ENCODE data around the gene FGGY. TPM values are rescaled to one million over a fixed set of nuclear protein-coding genes. Genes with fewer than 3 reads are reported as not detected.

The FGGY gene
- total RNA-seq, 1 experiment from 2014 or later: 6.4 TPM

DNA sequence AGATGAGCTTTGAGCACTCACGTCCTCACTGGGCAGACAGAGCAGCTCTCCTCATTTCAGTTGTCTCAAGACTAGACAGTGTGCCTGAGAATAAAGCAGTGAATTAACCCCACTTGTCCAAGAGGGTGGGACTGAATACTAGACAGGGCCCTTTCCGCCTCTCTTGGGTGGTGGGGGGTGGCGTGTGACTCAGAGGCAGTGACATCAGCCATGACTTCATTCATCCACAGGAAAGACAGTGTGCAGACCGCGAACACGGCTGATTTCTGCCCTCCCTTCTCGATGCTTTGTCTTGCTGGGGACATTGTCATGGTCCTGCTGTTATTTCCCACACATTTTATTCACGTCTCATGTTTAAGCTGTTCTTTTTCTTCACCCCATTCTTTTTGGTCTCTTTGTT lies 64.9 kb downstream of the FGGY start:
- Mint-ChIP-seq H3K27ac (ENCODE audit: unreplicated experiment) (no peak overlapping the region), H3K4me1 (ENCODE audit: low read depth, unreplicated experiment) (no peaks in the 10 kb centered on the region), H3K4me3 (ENCODE audit: unreplicated experiment) (no peak overlapping the region), H3K36me3 (ENCODE audit: insufficient read depth, unreplicated experiment) (no peaks in the 10 kb centered on the region), H3K9me3 (ENCODE audit: unreplicated experiment) (no peaks in the 10 kb centered on the region), H3K27me3 (ENCODE audit: insufficient read depth, unreplicated experiment) (no peaks in the 10 kb centered on the region)
- Histone ChIP-seq H3K36me3 (ENCODE audit: control insufficient read depth, insufficient read depth, low read length) (no peaks in the 10 kb centered on the region), H3K4me1 (no peaks in the 10 kb centered on the region), H3K27me3 (replicated peaks; ENCODE audit: control insufficient read depth, insufficient read depth, low read length) (no peaks in the 10 kb centered on the region), H3K9me3 (no peaks in the 10 kb centered on the region), H3K4me3 (ENCODE audit: low read depth, low read length) (no peak overlapping the region)
- DNase-seq: no peak
- intact Hi-C loops (cut with micrococcal nuclease; ENCODE audit: unreplicated experiment): no loop called here
- CTCF ChIA-PET: no interaction called here
- TF ChIP-seq, protein P1, sequence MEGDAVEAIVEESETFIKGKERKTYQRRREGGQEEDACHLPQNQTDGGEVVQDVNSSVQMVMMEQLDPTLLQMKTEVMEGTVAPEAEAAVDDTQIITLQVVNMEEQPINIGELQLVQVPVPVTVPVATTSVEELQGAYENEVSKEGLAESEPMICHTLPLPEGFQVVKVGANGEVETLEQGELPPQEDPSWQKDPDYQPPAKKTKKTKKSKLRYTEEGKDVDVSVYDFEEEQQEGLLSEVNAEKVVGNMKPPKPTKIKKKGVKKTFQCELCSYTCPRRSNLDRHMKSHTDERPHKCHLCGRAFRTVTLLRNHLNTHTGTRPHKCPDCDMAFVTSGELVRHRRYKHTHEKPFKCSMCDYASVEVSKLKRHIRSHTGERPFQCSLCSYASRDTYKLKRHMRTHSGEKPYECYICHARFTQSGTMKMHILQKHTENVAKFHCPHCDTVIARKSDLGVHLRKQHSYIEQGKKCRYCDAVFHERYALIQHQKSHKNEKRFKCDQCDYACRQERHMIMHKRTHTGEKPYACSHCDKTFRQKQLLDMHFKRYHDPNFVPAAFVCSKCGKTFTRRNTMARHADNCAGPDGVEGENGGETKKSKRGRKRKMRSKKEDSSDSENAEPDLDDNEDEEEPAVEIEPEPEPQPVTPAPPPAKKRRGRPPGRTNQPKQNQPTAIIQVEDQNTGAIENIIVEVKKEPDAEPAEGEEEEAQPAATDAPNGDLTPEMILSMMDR (IDR thresholded peaks at IDR 0.05; ENCODE audit: insufficient read depth in 1 of 2, low read depth in 1 of 2, low read length in 1 of 2, severe bottlenecking in 1 of 2, unreplicated experiment in 1 of 2): no peak
- BruUV-seq (replicated peaks): no TSS peak
- POLR2A ChIA-PET: no interaction called here

DNA sequence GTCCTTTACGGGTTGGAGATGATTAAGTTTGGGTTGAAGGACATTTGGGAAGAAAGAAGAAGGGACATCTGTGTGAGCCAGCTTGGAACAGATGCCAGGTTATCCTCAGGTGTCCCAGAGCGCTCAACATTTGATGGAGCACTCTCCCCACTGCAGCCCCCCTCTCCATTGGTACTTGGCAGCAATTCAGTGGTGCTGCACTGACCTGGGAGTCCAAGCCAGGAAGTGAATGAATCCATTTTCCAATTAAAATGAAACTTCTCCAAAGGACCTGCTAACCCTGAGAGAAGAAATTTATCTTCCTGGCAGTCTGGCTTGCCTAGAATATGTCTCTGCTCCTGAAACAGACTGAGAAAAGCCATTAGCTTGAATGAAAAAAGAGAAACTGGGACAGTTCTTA lies 67.1 kb downstream of the FGGY start:
- DNase-seq: no peak
- Histone ChIP-seq H3K36me3 (ENCODE audit: control insufficient read depth, insufficient read depth, low read length) (no peaks in the 10 kb centered on the region), H3K9me3 (no peaks in the 10 kb centered on the region), H3K4me1 (no peaks in the 10 kb centered on the region), H3K27me3 (replicated peaks; ENCODE audit: control insufficient read depth, insufficient read depth, low read length) (no peaks in the 10 kb centered on the region), H3K4me3 (ENCODE audit: low read depth, low read length) (no peak overlapping the region)
- BruUV-seq (replicated peaks): no TSS peak
- H3K4me3 Mint-ChIP-seq (ENCODE audit: unreplicated experiment): no peak overlapping the region
- TF ChIP-seq, protein P1 (IDR thresholded peaks at IDR 0.05; ENCODE audit: insufficient read depth in 1 of 2, low read depth in 1 of 2, low read length in 1 of 2, severe bottlenecking in 1 of 2, unreplicated experiment in 1 of 2): no peak
- intact Hi-C loops (cut with micrococcal nuclease; ENCODE audit: unreplicated experiment): no loop called here
- no peaks in the 10 kb centered on the region for H3K27me3 Mint-ChIP-seq (ENCODE audit: insufficient read depth, unreplicated experiment)
- no peaks in the 10 kb centered on the region for H3K4me1 Mint-ChIP-seq (ENCODE audit: low read depth, unreplicated experiment)
- no peaks in the 10 kb centered on the region for H3K36me3 Mint-ChIP-seq (ENCODE audit: insufficient read depth, unreplicated experiment)
- CTCF ChIA-PET: no interaction called here
- H3K9me3 Mint-ChIP-seq (ENCODE audit: unreplicated experiment): no peaks in the 10 kb centered on the region
- POLR2A ChIA-PET: no interaction called here
- no peak overlapping the region for H3K27ac Mint-ChIP-seq (ENCODE audit: unreplicated experiment)

DNA sequence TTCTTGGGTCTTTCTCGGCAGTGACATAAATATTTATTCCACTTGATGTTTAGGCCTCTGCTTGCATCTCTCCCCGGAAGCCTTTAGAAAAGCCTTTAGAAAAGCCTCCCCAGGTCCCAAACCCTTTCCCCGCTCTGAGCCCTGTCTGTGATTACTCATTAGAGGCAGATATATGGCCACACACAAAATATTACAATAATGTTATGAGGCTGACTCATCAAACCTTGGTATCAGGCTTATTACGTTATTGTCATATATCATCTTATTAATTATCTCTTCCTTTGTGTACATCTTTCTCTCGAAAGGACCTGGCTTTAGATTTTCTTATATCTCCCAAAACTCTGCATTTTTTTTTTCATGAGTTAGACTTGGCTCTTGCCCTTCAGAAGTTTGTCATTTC lies 69.5 kb downstream of the FGGY start:
- POLR2A ChIA-PET: no interaction called here
- BruUV-seq (replicated peaks): no TSS peak

More for the DNA sequence above, 69.5 kb downstream of the FGGY start:
- no peaks in the 10 kb centered on the region for H3K9me3 Mint-ChIP-seq (ENCODE audit: unreplicated experiment)
- no peaks in the 10 kb centered on the region for H3K4me1 Mint-ChIP-seq (ENCODE audit: low read depth, unreplicated experiment)
- intact Hi-C loops (cut with micrococcal nuclease; ENCODE audit: unreplicated experiment): no loop called here
- H3K27me3 Mint-ChIP-seq (ENCODE audit: insufficient read depth, unreplicated experiment): no peaks in the 10 kb centered on the region
- no peaks in the 10 kb centered on the region for H3K27me3 ChIP-seq (replicated peaks; ENCODE audit: control insufficient read depth, insufficient read depth, low read length)
- H3K27ac Mint-ChIP-seq (ENCODE audit: unreplicated experiment): no peak overlapping the region
- no peaks in the 10 kb centered on the region for H3K4me1 ChIP-seq
- DNase-seq: no peak
- H3K9me3 ChIP-seq: no peaks in the 10 kb centered on the region
- H3K4me3 ChIP-seq (ENCODE audit: low read depth, low read length): no peak overlapping the region
- no peaks in the 10 kb centered on the region for H3K36me3 ChIP-seq (ENCODE audit: control insufficient read depth, insufficient read depth, low read length)
- no peaks in the 10 kb centered on the region for H3K36me3 Mint-ChIP-seq (ENCODE audit: insufficient read depth, unreplicated experiment)
- TF ChIP-seq, protein P1 (IDR thresholded peaks at IDR 0.05; ENCODE audit: insufficient read depth in 1 of 2, low read depth in 1 of 2, low read length in 1 of 2, severe bottlenecking in 1 of 2, unreplicated experiment in 1 of 2): no peak
- no peak overlapping the region for H3K4me3 Mint-ChIP-seq (ENCODE audit: unreplicated experiment)
- CTCF ChIA-PET: no interaction called here

Measured in Caco-2 (cell line).